ENCODE measurements around the gene B3GNT7.
A peak's percentile ranks its signal among the peaks of the same experiment; 100 is the strongest.
"Not testable (repeated sequence)": the region's sequence is repeated elsewhere in the genome, so short reads cannot be mapped to it uniquely, and the experiment has no call there.

Gene B3GNT7

GRCh38 chr2:231403421-231404182 lies 8.1 kb downstream of the B3GNT7 start:
- not testable (repeated sequence) for DNase-seq (ENCODE audit: low read depth in 3 of 3)

- not testable (repeated sequence) for DNase-seq (ENCODE audit: low read depth in 3 of 3)
These were observed 8.7 kb downstream of the B3GNT7 start for GRCh38 chr2:231404183-231404578.

- peak in 1 of 3 experiments; percentile 13 for DNase-seq (ENCODE audit: low read depth in 3 of 3)
These were observed 10.3 kb downstream of the B3GNT7 start for GRCh38 chr2:231405601-231406367.

GRCh38 chr2:231407686-231408085 lies 12.2 kb downstream of the B3GNT7 start:
- not testable (repeated sequence) for DNase-seq (ENCODE audit: low read depth in 3 of 3)

- not testable (repeated sequence) for DNase-seq (ENCODE audit: low read depth in 3 of 3)
These were observed 12.8 kb downstream of the B3GNT7 start for GRCh38 chr2:231408304-231408703.

- no peak for DNase-seq (ENCODE audit: low read depth in 3 of 3)
These were observed 14.3 kb downstream of the B3GNT7 start for GRCh38 chr2:231409776-231410175.

GRCh38 chr2:231410293-231411004 lies 14.9 kb downstream of the B3GNT7 start:
- no peak for DNase-seq (ENCODE audit: low read depth in 3 of 3)

- DNase-seq (ENCODE audit: low read depth in 3 of 3) = no peak
These were observed 15.7 kb downstream of the B3GNT7 start for GRCh38 chr2:231411237-231411636.

- peak in 2 of 3 experiments; percentile 44 to 46 for DNase-seq (ENCODE audit: low read depth in 3 of 3)
These were observed 16.5 kb downstream of the B3GNT7 start for GRCh38 chr2:231411831-231412617.

GRCh38 chr2:231412618-231412963 lies 17.1 kb downstream of the B3GNT7 start:
- DNase-seq (ENCODE audit: low read depth in 3 of 3) = no peak

GRCh38 chr2:231413456-231413855 lies 17.9 kb downstream of the B3GNT7 start:
- DNase-seq (ENCODE audit: low read depth in 3 of 3) = no peak

- DNase-seq (ENCODE audit: low read depth in 3 of 3) = no peak
These were observed 18.5 kb downstream of the B3GNT7 start for GRCh38 chr2:231413921-231414476.

- no peak for DNase-seq (ENCODE audit: low read depth in 3 of 3)
These were observed 19.5 kb downstream of the B3GNT7 start for GRCh38 chr2:231415029-231415428.

GRCh38 chr2:231418820-231419640 lies 23.5 kb downstream of the B3GNT7 start:
- no peak for DNase-seq (ENCODE audit: low read depth in 3 of 3)

- no peak for DNase-seq (ENCODE audit: low read depth in 3 of 3)
These were observed 25.6 kb downstream of the B3GNT7 start for GRCh38 chr2:231421051-231421580.

GRCh38 chr2:231422056-231422455 lies 26.5 kb downstream of the B3GNT7 start:
- no peak for DNase-seq (ENCODE audit: low read depth in 3 of 3)

GRCh38 chr2:231423176-231423575 lies 27.7 kb downstream of the B3GNT7 start:
- DNase-seq (ENCODE audit: low read depth in 3 of 3) = no peak

- no peak for DNase-seq (ENCODE audit: low read depth in 3 of 3)
These were observed 29.8 kb downstream of the B3GNT7 start for GRCh38 chr2:231425291-231425810.

GRCh38 chr2:231425811-231426703 lies 30.5 kb downstream of the B3GNT7 start:
- peak in 1 of 3 experiments; percentile 14 for DNase-seq (ENCODE audit: low read depth in 3 of 3)
